Neuronal stem cell (in vitro differentiated cells): ENCODE data around the gene NLRC3.

Experiments used
- DNase-seq: peaks from one replicate; pipeline ENCODE4 v3.0.0-alpha.2; 2013; ENCODE audit warnings: low spot score
- H2AFZ ChIP-seq: one replicate; pipeline ENCODE4 v1.6.1; 2013; ENCODE audit warnings: mild to moderate bottlenecking, low read length, inconsistent platforms
- H2AK5ac ChIP-seq: 2 replicates; pipeline ENCODE4 v1.6.1; 2013; ENCODE audit warnings: low read depth, mild to moderate bottlenecking, inconsistent platforms, low read length, moderate library complexity, mixed read lengths
- H2BK120ac ChIP-seq: 2 replicates; pipeline ENCODE4 v1.6.1; 2013; ENCODE audit warnings: low read depth, mild to moderate bottlenecking, inconsistent platforms, low read length, moderate library complexity, mixed read lengths
- H2BK12ac ChIP-seq: one replicate; pipeline ENCODE4 v1.6.1; 2013; ENCODE audit warnings: low read length, inconsistent platforms
- H2BK15ac ChIP-seq: 2 replicates; pipeline ENCODE4 v1.6.1; 2013; ENCODE audit warnings: mild to moderate bottlenecking, low read length, inconsistent platforms, mixed read lengths
- H2BK5ac ChIP-seq: one replicate; pipeline ENCODE4 v1.6.1; 2013; ENCODE audit warnings: inconsistent platforms, mild to moderate bottlenecking, low read length, moderate library complexity
- H3K14ac ChIP-seq: one replicate; pipeline ENCODE4 v1.6.1; 2013; ENCODE audit warnings: low read length, inconsistent platforms
- H3K18ac ChIP-seq: 2 replicates; pipeline ENCODE4 v1.6.1; 2013; ENCODE audit warnings: low read length, inconsistent platforms
- H3K23ac ChIP-seq: 2 replicates; pipeline ENCODE4 v1.6.1; 2013; ENCODE audit warnings: low read depth, mild to moderate bottlenecking, mixed read lengths, low read length, inconsistent platforms; ENCODE audit not compliant: poor library complexity
- H3K27ac ChIP-seq: replicated peaks from 3 replicates; pipeline ENCODE4 v1.5.1; 2013; ENCODE audit warnings: low read length, inconsistent platforms
- H3K27me3 ChIP-seq, 3 experiments: 2 replicates each; pipeline ENCODE4 v1.6.1; 2013; ENCODE audit warnings: low read length in 3 of 3, mild to moderate bottlenecking in 2 of 3, inconsistent platforms in 1 of 3, low read depth in 1 of 3, mixed read lengths in 1 of 3, moderate library complexity in 1 of 3; ENCODE audit not compliant: control insufficient read depth in 3 of 3, insufficient read depth in 3 of 3
- H3K36me3 ChIP-seq, 2 donors: replicated peaks in 1 of 2; 2 replicates each; pipeline ENCODE4 v1.6.1; 2013; ENCODE audit warnings: low read length in 2 of 2; ENCODE audit not compliant: control insufficient read depth in 2 of 2, insufficient read depth in 2 of 2
- H3K4ac ChIP-seq: 2 replicates; pipeline ENCODE4 v1.6.1; 2013; ENCODE audit warnings: inconsistent platforms, mild to moderate bottlenecking, low read length, moderate library complexity
- H3K4me1 ChIP-seq, 2 donors: 1 replicate in 1 of 2; 2 replicates in 1 of 2; pipeline ENCODE4 v1.6.1; 2013; ENCODE audit warnings: low read length in 2 of 2, low read depth in 1 of 2; ENCODE audit not compliant: control insufficient read depth in 2 of 2, insufficient read depth in 1 of 2
- H3K4me2 ChIP-seq: one replicate; pipeline ENCODE4 v1.6.1; 2013; ENCODE audit warnings: mild to moderate bottlenecking, low read length, inconsistent platforms; ENCODE audit not compliant: insufficient read depth, poor library complexity, severe bottlenecking
- H3K4me3 ChIP-seq, 2 donors: 2 replicates each; pipeline ENCODE4 v1.5.1; 2013; ENCODE audit warnings: low read length in 2 of 2, mild to moderate bottlenecking in 2 of 2, inconsistent platforms in 1 of 2, moderate library complexity in 1 of 2
- H3K79me1 ChIP-seq: one replicate; pipeline ENCODE4 v1.6.1; 2013; ENCODE audit warnings: low read depth, mild to moderate bottlenecking, inconsistent platforms, low read length, moderate library complexity
- H3K9ac ChIP-seq: one replicate; pipeline ENCODE4 v1.6.1; 2013; ENCODE audit warnings: mild to moderate bottlenecking, low read depth, low read length, inconsistent platforms; ENCODE audit not compliant: poor library complexity
- H3K9me3 ChIP-seq, 2 donors: replicated peaks in 1 of 2; 2 replicates each; pipeline versions ENCODE3 to v1.6.1; 2013; ENCODE audit warnings: low read length in 2 of 2, mild to moderate bottlenecking in 2 of 2, inconsistent platforms in 1 of 2, low read depth in 1 of 2, mixed read lengths in 1 of 2, moderate library complexity in 1 of 2; ENCODE audit not compliant: control insufficient read depth in 2 of 2, insufficient read depth in 1 of 2
- H4K8ac ChIP-seq: one replicate; pipeline ENCODE4 v1.6.1; 2013; ENCODE audit warnings: low read depth, mild to moderate bottlenecking, inconsistent platforms, low read length, moderate library complexity
- H4K91ac ChIP-seq: one replicate; pipeline ENCODE4 v1.6.1; 2013; ENCODE audit warnings: low read length, low read depth, mild to moderate bottlenecking, inconsistent platforms; ENCODE audit not compliant: poor library complexity
- WGBS, 2 donors: extraction: QIAGEN DNeasy Blood & Tissue Kit; methylation state at CpG; one replicate each; pipeline ENCODE4 v1.1.7; 2013; ENCODE audit warnings: missing lambda C conversion rate in 2 of 2, mixed read lengths in 1 of 2; ENCODE audit not compliant: insufficient read length in 2 of 2, insufficient replicate concordance in 1 of 2; ENCODE audit errors: extremely low coverage in 2 of 2; 5-methylcytosine and 5-hydroxymethylcytosine counted together

Gene NLRC3

GRCh38 chr16:3562914-3563480 lies 14.2 kb downstream of the NLRC3 start:
- H3K79me1 ChIP-seq, result no peaks in the 10 kb centered on the region
- no peaks in the 10 kb centered on the region for H3K36me3 ChIP-seq
- H3K9me3 ChIP-seq, result no peaks in the 10 kb centered on the region
- no peak overlapping the region for H3K4me2 ChIP-seq
- peak overlapping the region; percentile 94 for H3K14ac ChIP-seq
- peak overlapping the region; percentile 60 for H3K23ac ChIP-seq
- H2BK5ac ChIP-seq, result no peak overlapping the region
- peaks cover 0 to 2% of the 10 kb centered on the region in 2 donors for H3K4me1 ChIP-seq
- WGBS, 2 donors, result no CpG with 5 or more reads among the region's 29 CpGs
- peak overlapping the region; percentile 84 for H2BK12ac ChIP-seq
- H2BK120ac ChIP-seq, result no peak overlapping the region
- no peaks in the 10 kb centered on the region for H3K27me3 ChIP-seq
- no peak overlapping the region for H3K27ac ChIP-seq
- H3K4ac ChIP-seq, result no peak overlapping the region
- no peak overlapping the region for H4K91ac ChIP-seq
- H3K4me3 ChIP-seq, result no peak overlapping the region
- H2BK15ac ChIP-seq, result no peak overlapping the region
- H2AFZ ChIP-seq, result no peak overlapping the region
- H3K9ac ChIP-seq, result no peak overlapping the region
- H4K8ac ChIP-seq, result no peak overlapping the region
- no peak for DNase-seq
- peak overlapping the region; percentile 81 for H2AK5ac ChIP-seq
- H3K18ac ChIP-seq, result peak overlapping the region; percentile 83

DNA sequence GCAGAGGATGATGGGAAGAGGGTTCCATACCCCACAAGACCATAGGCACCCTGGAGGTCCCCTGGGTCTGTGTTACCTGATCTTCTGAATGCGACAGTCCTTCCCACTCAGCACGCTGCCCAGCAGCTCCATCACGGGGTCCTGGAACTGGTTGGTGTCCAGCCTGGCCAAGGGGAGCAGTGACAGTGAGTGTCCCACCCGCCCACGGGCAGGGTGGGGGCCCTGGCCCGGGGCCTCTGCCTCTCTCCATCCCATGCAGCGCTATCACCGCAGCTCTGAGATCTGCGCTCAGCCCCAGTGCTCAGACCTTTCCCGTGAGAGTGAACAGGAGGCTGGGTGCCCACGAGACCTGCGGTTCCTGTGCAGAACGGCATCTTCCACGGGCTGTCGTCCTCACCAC lies 15.6 kb downstream of the NLRC3 start:
- Histone ChIP-seq H3K4me1 (peaks cover 0 to 2% of the 10 kb centered on the region in 2 donors), H3K23ac (no peak overlapping the region), H3K79me1 (no peaks in the 10 kb centered on the region), H3K18ac (peak overlapping the region; percentile 35), H2BK120ac (no peak overlapping the region), H2BK5ac (no peak overlapping the region), H2BK15ac (no peak overlapping the region), H2BK12ac (no peak overlapping the region), H3K4me3 (no peak overlapping the region), H3K9ac (no peak overlapping the region), H3K4ac (no peak overlapping the region), H4K91ac (no peak overlapping the region), H3K36me3 (no peaks in the 10 kb centered on the region), H2AFZ (no peak overlapping the region), H3K9me3 (no peaks in the 10 kb centered on the region), H3K14ac (no peak overlapping the region), H3K4me2 (no peak overlapping the region), H3K27ac (no peak overlapping the region), H3K27me3 (no peaks in the 10 kb centered on the region), H4K8ac (no peak overlapping the region), H2AK5ac (peak overlapping the region; percentile 22)
- no CpG with 5 or more reads among the region's 15 CpGs for WGBS, 2 donors
- DNase-seq, result no peak

GRCh38 chr16:3554351-3554928 lies 22.8 kb downstream of the NLRC3 start:
- no peak overlapping the region for H3K9ac ChIP-seq
- no peaks in the 10 kb centered on the region for H3K36me3 ChIP-seq
- H3K27ac ChIP-seq, result no peak overlapping the region
- H2AK5ac ChIP-seq, result no peak overlapping the region
- no peak overlapping the region for H3K18ac ChIP-seq
- H3K79me1 ChIP-seq, result no peaks in the 10 kb centered on the region
- H2AFZ ChIP-seq, result no peak overlapping the region
- DNase-seq, result no peak
- H3K4me2 ChIP-seq, result no peak overlapping the region
- no peaks in the 10 kb centered on the region for H3K9me3 ChIP-seq
- no peak overlapping the region for H2BK12ac ChIP-seq
- H3K4me1 ChIP-seq, result peaks cover 2 to 4% of the 10 kb centered on the region in 2 donors
- H3K23ac ChIP-seq, result no peak overlapping the region
- H2BK15ac ChIP-seq, result no peak overlapping the region
- no CpG with 5 or more reads among the region's 7 CpGs for whole genome bisulfite sequencing, 2 donors
- no peak overlapping the region for H2BK5ac ChIP-seq
- peak overlapping the region in 1 of 2 donors; percentile 44 for H3K4me3 ChIP-seq
- H3K4ac ChIP-seq, result no peak overlapping the region
- no peak overlapping the region for H3K14ac ChIP-seq
- H2BK120ac ChIP-seq, result no peak overlapping the region
- H3K27me3 ChIP-seq, result peaks cover 0 to 2% (median 0%) of the 10 kb centered on the region in 3 experiments
- H4K8ac ChIP-seq, result no peak overlapping the region
- no peak overlapping the region for H4K91ac ChIP-seq

DNA sequence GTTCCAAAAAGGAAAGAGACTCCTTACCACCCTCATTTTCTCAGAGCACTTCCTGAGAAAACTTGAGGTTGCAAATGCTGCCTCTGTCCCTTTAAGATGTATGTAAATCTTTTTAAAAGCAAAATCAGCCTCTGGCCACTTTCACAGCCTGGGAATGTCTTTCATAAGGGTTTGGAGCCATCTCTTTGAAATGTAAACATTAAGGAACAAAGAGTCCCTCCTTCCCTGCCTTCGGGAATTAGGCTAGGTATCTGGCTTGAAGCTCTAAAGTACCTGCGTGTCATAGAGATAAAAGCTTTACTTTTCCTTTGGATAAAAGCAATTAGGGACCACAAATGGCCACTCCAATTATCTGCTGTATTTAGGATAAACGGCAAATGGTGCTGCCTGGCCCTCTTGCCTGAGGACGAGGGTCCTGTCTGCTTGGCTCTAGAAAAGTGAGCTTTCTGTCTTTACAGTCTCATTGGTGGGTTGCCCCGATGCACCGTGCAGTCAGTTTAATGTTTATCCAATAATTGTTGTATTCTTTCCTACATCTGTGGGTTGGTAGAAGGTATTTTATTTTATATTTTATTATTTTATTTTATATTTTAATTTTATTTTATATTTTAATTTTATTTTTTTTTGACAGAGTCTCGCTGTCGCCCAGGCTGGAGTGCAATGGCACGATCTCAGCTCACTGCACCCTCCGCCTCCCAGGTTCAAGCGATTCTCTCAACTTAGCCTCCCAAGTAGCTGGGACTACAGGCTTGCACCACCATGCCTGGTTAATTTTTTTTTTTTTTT lies 23.9 kb downstream of the NLRC3 start:
- Histone ChIP-seq H2BK12ac (no peak overlapping the region), H3K23ac (no peak overlapping the region), H3K27me3 (peaks cover 0 to 2% (median 0%) of the 10 kb centered on the region in 3 experiments), H3K4me2 (peak overlapping the region; percentile 14), H3K9ac (no peak overlapping the region), H3K4me3 (no peak overlapping the region), H3K36me3 (no peaks in the 10 kb centered on the region), H3K4me1 (peaks cover 2 to 4% of the 10 kb centered on the region in 2 donors), H3K9me3 (no peaks in the 10 kb centered on the region), H4K8ac (no peak overlapping the region), H2BK15ac (no peak overlapping the region), H3K14ac (no peak overlapping the region), H3K18ac (no peak overlapping the region), H2AK5ac (no peak overlapping the region), H2AFZ (peak overlapping the region; percentile 80), H2BK120ac (no peak overlapping the region), H4K91ac (no peak overlapping the region), H3K27ac (no peak overlapping the region), H2BK5ac (no peak overlapping the region), H3K79me1 (no peaks in the 10 kb centered on the region), H3K4ac (no peak overlapping the region)
- no CpG with 5 or more reads among the region's 11 CpGs for WGBS, 2 donors
- no peak for DNase-seq
